ENCODE results near the gene KLHDC8A. TPM values are rescaled to one million over a fixed set of nuclear protein-coding genes. Genes with fewer than 3 reads are reported as not detected.

The KLHDC8A gene
- total RNA-seq, 1 experiment from 2014 or later: not detected

DNA sequence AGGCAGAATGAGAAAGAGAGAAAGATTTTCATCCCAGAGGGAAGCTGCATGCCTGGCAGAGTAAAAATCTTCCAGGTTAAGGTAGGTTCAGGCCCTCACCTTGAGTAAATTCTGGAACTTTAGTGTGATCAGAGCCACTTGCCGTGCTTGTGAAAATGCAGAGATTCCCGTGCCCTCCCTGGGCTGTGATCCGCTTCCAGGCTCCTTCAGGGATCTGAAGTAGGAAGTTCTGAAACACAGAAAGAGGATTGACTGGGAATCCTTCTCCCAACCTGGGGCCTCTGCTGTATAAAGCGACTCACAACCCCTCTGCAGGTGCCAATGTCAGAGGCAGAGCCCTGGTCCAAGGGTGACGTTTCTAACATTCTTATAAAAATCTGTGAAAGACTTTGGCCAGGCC lies 61.8 kb downstream of the KLHDC8A start:
- Histone ChIP-seq H3K4me1 (ENCODE audit: insufficient read depth, low read length, poor library complexity, severe bottlenecking) (peaks cover 16% of the 10 kb centered on the region), H3K27me3 (replicated peaks; ENCODE audit: insufficient read depth, low read depth, low read length, poor library complexity) (no peaks in the 10 kb centered on the region), H3K4me3 (ENCODE audit: low read depth, low read length, poor library complexity, severe bottlenecking) (no peak overlapping the region), H3K9me3 (ENCODE audit: low read depth, low read length, poor library complexity, severe bottlenecking) (no peaks in the 10 kb centered on the region), H3K27ac (ENCODE audit: low read depth, low read length, poor library complexity, severe bottlenecking) (no peak overlapping the region), H3K36me3 (ENCODE audit: insufficient read depth, low read length, poor library complexity, severe bottlenecking) (no peaks in the 10 kb centered on the region)
- ChIA-PET CTCF (no interaction called here), POLR2A (ENCODE audit: low non-redundant PET) (interaction anchor here (0.6 kb wide), 1 partner anchor 42 kb away, joined by 6 read pairs; no protein-coding TSS in a partner anchor)
- DNase-seq (ENCODE audit: low spot score): no peak
- TF ChIP-seq CTCF (conservative IDR thresholded peaks at IDR 0.05; ENCODE audit: low read depth, low read length): no peak
- no peak for TF ChIP-seq EZH2 (IDR thresholded peaks at IDR 0.05; ENCODE audit: borderline replicate concordance, low read depth, low read length, poor library complexity, severe bottlenecking)
- no TSS peak for BruUV-seq (replicated peaks)
- intact Hi-C loops (cut with micrococcal nuclease; ENCODE audit: unreplicated experiment): no loop called here

- H3K36me3 ChIP-seq (ENCODE audit: insufficient read depth, low read length, poor library complexity, severe bottlenecking): no peaks in the 10 kb centered on the region
- intact Hi-C loops (cut with micrococcal nuclease; ENCODE audit: unreplicated experiment): no loop called here
- no peak for DNase-seq (ENCODE audit: low spot score)
- no peak overlapping the region for H3K4me3 ChIP-seq (ENCODE audit: low read depth, low read length, poor library complexity, severe bottlenecking)
- no TSS peak for BruUV-seq (replicated peaks)
- no peaks in the 10 kb centered on the region for H3K9me3 ChIP-seq (ENCODE audit: low read depth, low read length, poor library complexity, severe bottlenecking)
- H3K4me1 ChIP-seq (ENCODE audit: insufficient read depth, low read length, poor library complexity, severe bottlenecking): peaks cover 16% of the 10 kb centered on the region
- ChIA-PET POLR2A (ENCODE audit: low non-redundant PET) (interaction anchor here (0.6 kb wide), 1 partner anchor 41 kb away, joined by 6 read pairs; no protein-coding TSS in a partner anchor), CTCF (no interaction called here)
- H3K27me3 ChIP-seq (replicated peaks; ENCODE audit: insufficient read depth, low read depth, low read length, poor library complexity): no peaks in the 10 kb centered on the region
- H3K27ac ChIP-seq (ENCODE audit: low read depth, low read length, poor library complexity, severe bottlenecking): no peak overlapping the region
- no peak for TF ChIP-seq EZH2 (IDR thresholded peaks at IDR 0.05; ENCODE audit: borderline replicate concordance, low read depth, low read length, poor library complexity, severe bottlenecking)
- TF ChIP-seq CTCF (conservative IDR thresholded peaks at IDR 0.05; ENCODE audit: low read depth, low read length): no peak
These were observed 62.4 kb downstream of the KLHDC8A start for GRCh38 chr1:205294175-205294917.

GRCh38 chr1:205293350-205294074 lies 63.2 kb downstream of the KLHDC8A start:
- intact Hi-C loops (cut with micrococcal nuclease; ENCODE audit: unreplicated experiment): no loop called here
- Histone ChIP-seq H3K4me3 (ENCODE audit: low read depth, low read length, poor library complexity, severe bottlenecking) (no peak overlapping the region), H3K9me3 (ENCODE audit: low read depth, low read length, poor library complexity, severe bottlenecking) (no peaks in the 10 kb centered on the region), H3K27me3 (replicated peaks; ENCODE audit: insufficient read depth, low read depth, low read length, poor library complexity) (no peaks in the 10 kb centered on the region), H3K27ac (ENCODE audit: low read depth, low read length, poor library complexity, severe bottlenecking) (no peak overlapping the region), H3K4me1 (ENCODE audit: insufficient read depth, low read length, poor library complexity, severe bottlenecking) (peaks cover 11% of the 10 kb centered on the region), H3K36me3 (ENCODE audit: insufficient read depth, low read length, poor library complexity, severe bottlenecking) (no peaks in the 10 kb centered on the region)
- TF ChIP-seq EZH2 (IDR thresholded peaks at IDR 0.05; ENCODE audit: borderline replicate concordance, low read depth, low read length, poor library complexity, severe bottlenecking) (no peak), CTCF (conservative IDR thresholded peaks at IDR 0.05; ENCODE audit: low read depth, low read length) (no peak)
- no TSS peak for BruUV-seq (replicated peaks)
- DNase-seq (ENCODE audit: low spot score): no peak
- POLR2A ChIA-PET (ENCODE audit: low non-redundant PET): no interaction called here
- CTCF ChIA-PET: no interaction called here
